HPDE6-E6E7 (cell line): ENCODE results near the gene GNL3.

Experiments used
- DNase-seq: peaks from one replicate; pipeline ENCODE4 v3.0.0; 2011; ENCODE audit warnings: missing footprints; ENCODE audit errors: extremely low spot score

The GNL3 gene

GRCh38 chr3:52688266-52688665 lies 2.4 kb downstream of the GNL3 start:
- DNase-seq = no peak

DNA sequence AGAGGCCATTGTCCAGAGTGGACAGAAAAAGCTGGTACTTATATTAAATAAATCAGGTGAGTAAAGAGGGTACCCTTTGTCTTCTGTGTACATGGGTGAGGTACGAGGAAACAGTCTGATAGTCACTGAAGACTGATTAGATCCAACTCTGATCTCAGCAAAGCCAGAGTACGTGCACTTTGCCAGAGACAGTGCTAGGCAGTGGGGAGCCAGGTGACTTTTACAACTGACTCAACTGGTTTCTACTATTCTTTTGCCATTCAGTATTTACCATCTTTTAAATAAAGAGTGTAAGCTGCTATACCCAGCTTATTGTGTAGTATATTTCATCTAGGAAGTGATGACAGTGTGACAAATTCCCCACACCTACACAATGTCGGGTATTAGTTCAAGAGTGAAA lies 3.3 kb downstream of the GNL3 start:
- DNase-seq = no peak

- DNase-seq = no peak
These were observed 4.7 kb downstream of the GNL3 start for GRCh38 chr3:52690560-52690959.

- no peak for DNase-seq
These were observed 7.2 kb downstream of the GNL3 start for GRCh38 chr3:52693071-52693470.

- no peak for DNase-seq
These were observed 8.8 kb downstream of the GNL3 start for GRCh38 chr3:52694528-52695189.

- no peak for DNase-seq
These were observed 10.2 kb downstream of the GNL3 start for GRCh38 chr3:52695798-52696671.

DNA sequence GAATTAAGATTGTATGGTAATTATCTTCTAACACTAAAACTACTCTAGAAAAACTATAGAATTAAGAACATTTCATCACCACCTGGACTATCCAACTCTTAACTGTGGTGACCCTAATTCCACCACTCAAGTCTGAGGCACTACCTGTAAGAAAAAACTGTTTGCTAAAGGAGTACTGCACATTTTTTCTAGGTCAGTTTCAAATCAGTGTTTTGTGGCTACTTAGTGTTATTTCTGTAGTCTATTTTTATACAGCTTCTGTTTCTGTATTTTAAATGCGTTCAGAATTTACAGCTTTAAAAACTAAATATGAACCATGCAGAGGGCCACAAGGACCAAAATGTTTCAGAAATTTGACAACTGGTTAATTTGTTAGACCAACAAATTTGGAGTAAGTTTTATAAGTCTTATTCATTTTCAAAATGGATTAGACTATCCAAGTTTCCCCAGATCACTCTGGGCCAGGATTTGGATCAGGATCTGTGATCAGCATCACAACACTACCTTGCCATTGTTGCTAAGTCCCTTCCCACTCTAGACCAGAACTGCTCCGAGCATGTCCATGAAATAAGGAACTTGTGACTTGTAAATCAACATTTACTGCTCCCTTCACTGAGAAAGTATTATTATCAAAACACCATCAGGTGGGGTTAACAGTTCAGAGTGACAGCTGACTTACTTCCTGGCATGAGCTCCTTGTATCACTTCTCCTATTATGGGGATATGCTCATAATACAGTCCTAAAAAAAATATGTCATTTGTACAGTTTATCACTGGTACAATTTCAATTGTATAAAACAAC lies 11.2 kb downstream of the GNL3 start:
- DNase-seq = no peak

- no peak for DNase-seq
These were observed 11.8 kb downstream of the GNL3 start for GRCh38 chr3:52697632-52697965.

- no peak for DNase-seq
These were observed 17.5 kb downstream of the GNL3 start for GRCh38 chr3:52703341-52703740.

GRCh38 chr3:52704611-52705437 lies 19.0 kb downstream of the GNL3 start:
- DNase-seq = peak; percentile 1

DNA sequence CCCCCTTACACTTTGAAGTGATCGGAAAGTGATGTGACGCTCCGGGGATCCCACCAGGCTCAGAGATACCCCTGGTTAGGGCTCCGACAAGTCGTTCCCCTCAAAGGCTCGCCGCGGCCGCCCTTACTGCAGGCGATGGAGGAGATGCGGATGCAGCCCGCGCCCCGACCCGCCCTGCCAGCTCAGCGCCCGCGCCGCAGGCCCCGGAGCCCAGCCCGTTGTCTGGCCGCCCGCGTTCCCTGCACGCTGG lies 19.5 kb downstream of the GNL3 start:
- no peak for DNase-seq

DNA sequence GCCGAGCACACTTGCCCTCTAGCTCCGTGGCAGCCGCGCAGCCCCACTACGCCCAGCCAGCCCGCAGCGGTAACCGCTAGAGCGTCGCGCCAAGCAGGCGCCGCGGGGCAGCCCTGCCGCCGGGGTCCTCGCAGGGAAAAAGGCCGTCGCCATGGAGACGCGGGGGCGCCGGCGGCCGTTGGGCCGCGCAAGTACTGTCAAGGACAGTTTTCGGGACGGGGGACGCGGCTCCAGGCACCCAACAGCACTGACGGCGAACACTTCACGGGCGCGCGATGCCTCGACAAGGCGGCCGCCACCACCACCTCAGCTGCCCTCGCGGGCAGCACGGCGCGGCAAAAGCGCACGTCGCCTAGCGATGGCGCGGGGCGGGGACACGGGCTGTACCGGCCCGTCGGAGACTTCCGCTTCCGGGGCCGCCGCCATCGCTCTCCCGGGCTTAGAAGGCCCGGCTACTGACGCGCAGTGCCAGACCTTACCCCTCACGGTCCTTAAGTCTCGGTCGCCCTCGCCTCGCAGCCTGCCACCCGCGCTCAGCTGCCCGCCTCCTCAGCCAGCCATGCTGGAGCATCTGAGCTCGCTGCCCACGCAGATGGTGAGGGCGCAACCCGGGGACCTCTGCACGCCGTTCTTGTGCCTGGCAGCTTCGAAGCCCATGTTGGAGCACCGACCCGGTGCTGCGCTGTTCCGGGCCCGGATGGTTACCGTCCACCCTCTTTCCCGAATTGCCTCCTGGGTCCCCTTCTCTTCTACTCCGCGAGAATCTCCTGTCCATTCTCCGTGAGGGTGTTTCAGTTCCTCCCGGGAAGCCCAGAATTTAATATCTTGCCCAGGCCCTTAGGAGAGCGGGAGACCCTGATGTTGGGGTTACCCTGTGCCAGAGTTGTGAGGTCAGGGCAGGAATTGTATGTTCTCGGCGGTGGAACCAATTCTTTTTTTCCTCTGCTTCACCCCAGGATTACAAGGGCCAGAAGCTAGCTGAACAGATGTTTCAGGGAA lies 20.2 kb downstream of the GNL3 start, which contains the start of the genes GLT8D1 and SPCS1:
GLT8D1 (minus strand) TSS at position 104 of the 999 bp plus-strand sequence. CDS start 5,331 bp downstream, outside the sequence.
SPCS1 (plus strand) TSS at position 419 of the 999 bp plus-strand sequence; CDS start at position 560, 141 bp downstream.
- DNase-seq = peak; percentile 37

- no peak for DNase-seq
These were observed 21.8 kb downstream of the GNL3 start for GRCh38 chr3:52707585-52707984.

DNA sequence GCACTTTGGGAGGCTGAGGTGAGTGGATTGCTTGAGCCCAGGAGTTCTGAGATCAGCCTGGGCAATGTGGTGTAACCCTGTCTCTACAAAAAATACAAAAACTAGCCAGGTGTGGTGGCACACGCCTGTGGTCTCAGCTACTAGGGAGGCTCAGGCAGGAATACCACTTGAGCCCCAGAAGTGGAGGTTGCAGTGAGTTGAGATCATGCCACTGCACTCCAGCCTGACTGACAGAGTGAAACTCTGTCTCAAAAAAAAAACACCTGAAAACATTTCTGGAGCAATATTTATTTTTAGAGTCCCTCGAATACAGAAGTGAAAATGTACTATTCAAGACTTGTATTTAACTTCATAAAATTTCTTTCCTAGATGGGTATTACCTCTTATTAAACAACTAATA lies 24.7 kb downstream of the GNL3 start:
- no peak for DNase-seq

- no peak for DNase-seq
These were observed 26.7 kb downstream of the GNL3 start for GRCh38 chr3:52712291-52713212.

- no peak for DNase-seq
These were observed 28.8 kb downstream of the GNL3 start for GRCh38 chr3:52714335-52715302.

- DNase-seq = no peak
These were observed 30.0 kb downstream of the GNL3 start for GRCh38 chr3:52715714-52716305.

GRCh38 chr3:52719618-52720017 lies 33.8 kb downstream of the GNL3 start:
- DNase-seq = no peak
